Cardiac muscle cell (in vitro differentiated cells and primary cell): ENCODE measurements around the gene WDR86. TPM values are rescaled to one million over a fixed set of nuclear protein-coding genes. Genes with fewer than 3 reads are reported as not detected.
A peak's percentile ranks its signal among the peaks of the same experiment; 100 is the strongest.

ENCODE experiments used
- DNase-seq, 2 donors: peaks; one replicate each; pipeline versions ENCODE4 v3.0.0 to v3.0.0-alpha.2; 2010 to 2017; ENCODE audit warnings: low read depth in 1 of 2, low spot score in 1 of 2
- H3K27ac ChIP-seq: fragments of 200-600 bp; sonication (generic); 2 replicates; pipeline ENCODE4 v1.5.1; 2016
- H3K27me3 ChIP-seq: fragments of 200-600 bp; sonication (generic); 2 replicates; pipeline ENCODE4 v1.6.0; 2016; ENCODE audit warnings: control low read depth
- H3K36me3 ChIP-seq: fragments of 200-600 bp; sonication (generic); 2 replicates; pipeline ENCODE4 v1.5.1; 2016; ENCODE audit warnings: control low read depth
- H3K4me1 ChIP-seq: fragments of 200-600 bp; sonication (generic); 2 replicates; pipeline ENCODE4 v1.8.1; 2017; ENCODE audit warnings: low read depth, mild to moderate bottlenecking, mixed run types
- H3K4me3 ChIP-seq: fragments of 200-600 bp; sonication (generic); 2 replicates; pipeline ENCODE4 v1.5.1; 2016; ENCODE audit warnings: mild to moderate bottlenecking
- H3K9me3 ChIP-seq: fragments of 200-600 bp; sonication (generic); 2 replicates; pipeline ENCODE4 v1.5.1; 2017; ENCODE audit warnings: low read depth, mild to moderate bottlenecking, control low read depth
- polyA plus RNA-seq: library from polyadenylated mRNA; unstranded; fragments of >200 nt; fragmentation: Nextera tagmentation; extraction: Ambion mirVana; gene quantifications from 2 replicates; pipeline ENCODE4 v1.2.1, GENCODE V29; 2016
- total RNA-seq: library from RNA; depleted of rRNA; stranded (reverse); fragments of >200 nt; gene quantifications from 2 replicates; pipeline ENCODE4 v1.2.3, GENCODE V29; 2016
- TF ChIP-seq, protein P1 (sequence below): IDR thresholded peaks from 2 replicates; pipeline ENCODE4 v1.5.1; 2012; ENCODE audit warnings: low read depth, mild to moderate bottlenecking, low read length

Gene WDR86
- total and polyA plus RNA-seq, 2 experiments from 2014 or later = 58.8 to 130 TPM

- Histone ChIP-seq H3K27ac (peak overlapping the region; percentile 95), H3K4me3 (no peak overlapping the region), H3K36me3 (no peaks in the 10 kb centered on the region), H3K4me1 (peaks cover 19% of the 10 kb centered on the region), H3K27me3 (no peaks in the 10 kb centered on the region), H3K9me3 (no peaks in the 10 kb centered on the region)
- TF ChIP-seq, protein P1, sequence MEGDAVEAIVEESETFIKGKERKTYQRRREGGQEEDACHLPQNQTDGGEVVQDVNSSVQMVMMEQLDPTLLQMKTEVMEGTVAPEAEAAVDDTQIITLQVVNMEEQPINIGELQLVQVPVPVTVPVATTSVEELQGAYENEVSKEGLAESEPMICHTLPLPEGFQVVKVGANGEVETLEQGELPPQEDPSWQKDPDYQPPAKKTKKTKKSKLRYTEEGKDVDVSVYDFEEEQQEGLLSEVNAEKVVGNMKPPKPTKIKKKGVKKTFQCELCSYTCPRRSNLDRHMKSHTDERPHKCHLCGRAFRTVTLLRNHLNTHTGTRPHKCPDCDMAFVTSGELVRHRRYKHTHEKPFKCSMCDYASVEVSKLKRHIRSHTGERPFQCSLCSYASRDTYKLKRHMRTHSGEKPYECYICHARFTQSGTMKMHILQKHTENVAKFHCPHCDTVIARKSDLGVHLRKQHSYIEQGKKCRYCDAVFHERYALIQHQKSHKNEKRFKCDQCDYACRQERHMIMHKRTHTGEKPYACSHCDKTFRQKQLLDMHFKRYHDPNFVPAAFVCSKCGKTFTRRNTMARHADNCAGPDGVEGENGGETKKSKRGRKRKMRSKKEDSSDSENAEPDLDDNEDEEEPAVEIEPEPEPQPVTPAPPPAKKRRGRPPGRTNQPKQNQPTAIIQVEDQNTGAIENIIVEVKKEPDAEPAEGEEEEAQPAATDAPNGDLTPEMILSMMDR = no peak
- DNase-seq = peak; percentile 78 to 98
These were observed 18.8 kb upstream of the WDR86 start for GRCh38 chr7:151428378-151429236.

- Histone ChIP-seq H3K9me3 (no peaks in the 10 kb centered on the region), H3K27ac (peak overlapping the region; percentile 95)
- TF ChIP-seq, protein P1 = no peak
These were observed 18.0 kb upstream of the WDR86 start for GRCh38 chr7:151427705-151428377.

DNA sequence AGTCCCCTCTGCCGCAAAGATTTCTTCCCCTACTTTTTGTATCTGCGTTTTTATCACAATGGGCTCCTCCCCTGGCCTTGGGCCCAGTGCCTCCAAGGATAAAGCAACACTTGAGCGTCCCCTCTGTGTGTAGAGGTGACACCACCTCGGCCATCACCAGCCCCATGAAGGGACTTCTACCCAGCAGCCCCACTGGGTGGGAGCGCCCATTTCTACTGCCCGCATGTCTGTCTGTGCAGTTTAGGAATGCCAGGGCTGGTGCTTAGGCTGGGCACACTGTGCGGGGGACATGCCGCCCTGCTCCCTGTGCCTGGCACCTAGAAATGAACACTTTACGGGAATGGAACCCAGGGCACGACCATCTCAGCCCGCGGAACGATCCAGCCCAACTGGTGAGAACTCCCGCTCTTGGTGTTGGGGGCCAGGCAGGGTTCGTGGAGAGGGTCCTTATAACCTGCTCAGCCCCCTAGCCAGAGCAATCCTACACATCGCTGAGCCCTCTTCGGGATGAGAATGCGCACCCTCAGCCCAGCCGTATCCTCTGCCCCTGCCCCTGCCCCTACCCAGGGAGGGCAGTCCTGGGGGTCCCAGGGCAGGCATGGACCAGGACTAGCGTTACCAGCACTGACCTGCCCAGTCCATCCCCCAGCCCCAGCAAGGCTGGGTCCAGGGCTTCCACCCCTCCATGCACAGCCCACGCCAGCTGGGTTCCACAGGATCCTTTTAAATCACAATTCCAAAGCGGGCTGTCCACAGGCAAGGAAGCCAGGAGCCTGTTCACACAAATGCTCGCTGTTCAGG lies 17.3 kb upstream of the WDR86 start:
- Histone ChIP-seq H3K4me3 (no peak overlapping the region), H3K4me1 (peaks cover 19% of the 10 kb centered on the region), H3K27me3 (no peaks in the 10 kb centered on the region), H3K27ac (no peak overlapping the region), H3K36me3 (no peaks in the 10 kb centered on the region), H3K9me3 (no peaks in the 10 kb centered on the region)
- no peak for DNase-seq
- TF ChIP-seq, protein P1 = no peak

More at GRCh38 chr7:151427705-151428377, 18.0 kb upstream of the WDR86 start:
- H3K27me3 ChIP-seq = no peaks in the 10 kb centered on the region
- no peak overlapping the region for H3K4me3 ChIP-seq
- DNase-seq = no peak
- no peaks in the 10 kb centered on the region for H3K36me3 ChIP-seq
- H3K4me1 ChIP-seq = peaks cover 19% of the 10 kb centered on the region

DNA sequence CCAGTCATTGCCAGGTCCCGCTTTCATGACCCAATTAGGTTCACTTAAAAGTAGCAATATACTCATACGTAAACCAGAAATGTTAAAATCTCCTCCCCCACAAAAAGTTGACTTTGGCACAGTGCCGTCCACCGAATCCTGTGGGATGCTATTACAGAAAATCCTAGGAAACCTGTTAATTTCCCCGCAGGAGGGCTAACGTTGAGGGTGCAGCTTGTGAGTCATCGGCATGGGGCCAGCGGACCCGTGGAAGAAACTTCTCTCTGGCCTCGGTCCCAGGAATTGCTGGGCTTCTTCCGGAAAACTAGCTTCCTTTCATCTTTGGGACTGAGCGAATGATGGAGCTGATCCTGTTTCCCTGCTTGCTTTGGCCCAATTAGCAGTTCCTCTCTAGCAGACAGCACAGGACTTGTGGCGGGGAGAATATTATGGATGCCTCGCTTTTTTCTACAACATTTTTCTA lies 16.6 kb upstream of the WDR86 start:
- peaks cover 19% of the 10 kb centered on the region for H3K4me1 ChIP-seq
- no peaks in the 10 kb centered on the region for H3K36me3 ChIP-seq
- H3K27ac ChIP-seq = no peak overlapping the region
- no peaks in the 10 kb centered on the region for H3K27me3 ChIP-seq
- TF ChIP-seq, protein P1 = no peak
- no peak overlapping the region for H3K4me3 ChIP-seq
- DNase-seq = peak in 1 of 2 donors; percentile 99
- no peaks in the 10 kb centered on the region for H3K9me3 ChIP-seq
